IMR-90 (cell line): ENCODE results near the gene PLA2G2D. TPM values are rescaled to one million over a fixed set of nuclear protein-coding genes. Genes with fewer than 3 reads are reported as not detected.

ENCODE experiments used
- ATAC-seq: fragments of 200-7000 bp; cut with Tn5 transposase; 2 replicates; pipeline ENCODE4 v1.9.1; 2020; ENCODE audit warnings: low read depth, mild to moderate bottlenecking, moderate library complexity
- BruUV-seq: library from RNA; stranded (reverse); fragments of 400-500 nt; replicated peaks from 2 replicates; lab custom pipeline; 2021; lab: Mats Ljungman, UMichigan
- CTCF ChIA-PET: fragments of 300-600 bp; formaldehyde crosslinking; extraction: SDS; loops from one replicate; lab custom pipeline; 2021; ENCODE audit warnings: antibody characterized with exemption; lab: Yijun Ruan, JAX
- POLR2A ChIA-PET: fragments of 300-600 bp; sonication (Branson Sonifier 250); formaldehyde crosslinking; loops from one replicate; lab custom pipeline; 2022; ENCODE audit warnings: antibody characterized with exemption; ENCODE audit not compliant: unreplicated experiment; lab: Charles Lee
- DNase-seq: peaks from one replicate; pipeline ENCODE4 v3.0.0; 2013
- H2AFZ ChIP-seq: replicated peaks from 2 replicates; pipeline ENCODE3; 2013; ENCODE audit warnings: low read length, mild to moderate bottlenecking; ENCODE audit not compliant: poor library complexity
- H2AK5ac ChIP-seq: 2 replicates; pipeline ENCODE4 v1.6.1; 2013; ENCODE audit warnings: low read depth, low read length, inconsistent platforms
- H2AK9ac ChIP-seq: replicated peaks from 2 replicates; pipeline ENCODE3; 2013; ENCODE audit warnings: mild to moderate bottlenecking, low read depth, low read length, moderate library complexity; ENCODE audit not compliant: poor library complexity
- H2BK120ac ChIP-seq: 2 replicates; pipeline ENCODE4 v1.6.1; 2013; ENCODE audit warnings: low read depth, low read length, inconsistent platforms
- H2BK15ac ChIP-seq: 3 replicates; pipeline ENCODE4 v1.6.1; 2013; ENCODE audit warnings: low read depth, low read length, inconsistent platforms
- H2BK20ac ChIP-seq: 2 replicates; pipeline ENCODE4 v1.6.1; 2013; ENCODE audit warnings: low read depth, mild to moderate bottlenecking, inconsistent platforms, low read length, moderate library complexity
- H2BK5ac ChIP-seq: 2 replicates; pipeline ENCODE4 v1.6.1; 2013; ENCODE audit warnings: mild to moderate bottlenecking, low read depth, low read length, inconsistent platforms; ENCODE audit not compliant: poor library complexity, severe bottlenecking
- H3K14ac ChIP-seq: replicated peaks from 2 replicates; pipeline ENCODE4 v1.6.1; 2013; ENCODE audit warnings: low read depth, low read length, inconsistent platforms
- H3K18ac ChIP-seq: 2 replicates; pipeline ENCODE4 v1.6.1; 2013; ENCODE audit warnings: low read depth, low read length, control low read depth
- H3K23ac ChIP-seq: 2 replicates; pipeline ENCODE4 v1.6.1; 2013; ENCODE audit warnings: low read depth, low read length, inconsistent platforms
- H3K27ac ChIP-seq: 2 replicates; pipeline ENCODE4 v1.5.1; 2013; ENCODE audit warnings: mild to moderate bottlenecking, control low read depth, low read length; ENCODE audit not compliant: insufficient read depth
- H3K27me3 ChIP-seq: 2 replicates; pipeline ENCODE4 v1.6.1; 2013; ENCODE audit warnings: low read length; ENCODE audit not compliant: control insufficient read depth, insufficient read depth
- H3K36me3 ChIP-seq: 2 replicates; pipeline ENCODE4 v1.6.1; 2013; ENCODE audit warnings: low read length, mixed read lengths; ENCODE audit not compliant: control insufficient read depth, insufficient read depth
- H3K4ac ChIP-seq: 2 replicates; pipeline ENCODE4 v1.6.1; 2013; ENCODE audit warnings: low read depth, low read length, inconsistent platforms
- H3K4me1 ChIP-seq: 2 replicates; pipeline ENCODE4 v1.6.1; 2013; ENCODE audit warnings: low read length, mixed read lengths; ENCODE audit not compliant: control insufficient read depth, insufficient read depth
- H3K4me2 ChIP-seq: 2 replicates; pipeline ENCODE4 v1.6.1; 2013; ENCODE audit warnings: low read depth, mild to moderate bottlenecking, control low read depth, low read length, moderate library complexity
- H3K4me3 ChIP-seq: 2 replicates; pipeline ENCODE4 v1.5.1; 2013; ENCODE audit warnings: low read depth, mild to moderate bottlenecking, control low read depth, low read length, moderate library complexity; ENCODE audit not compliant: insufficient read depth
- H3K56ac ChIP-seq: 2 replicates; pipeline ENCODE4 v1.6.1; 2013; ENCODE audit warnings: low read length, inconsistent platforms; ENCODE audit not compliant: insufficient read depth; ENCODE audit errors: extremely low read depth
- H3K79me1 ChIP-seq, 2 experiments: 2 replicates each; pipeline ENCODE4 v1.6.1; 2013; ENCODE audit warnings: low read length in 2 of 2, inconsistent platforms in 1 of 2, low read depth in 1 of 2
- H3K9ac ChIP-seq: 2 replicates; pipeline ENCODE4 v1.6.1; 2013; ENCODE audit warnings: low read depth, low read length, control low read depth
- H3K9me1 ChIP-seq: 2 replicates; pipeline ENCODE4 v1.6.1; 2013; ENCODE audit warnings: low read length, inconsistent platforms; ENCODE audit not compliant: insufficient read depth
- H3K9me3 ChIP-seq: 2 replicates; pipeline ENCODE4 v1.6.1; 2013; ENCODE audit warnings: low read length; ENCODE audit not compliant: control insufficient read depth, insufficient read depth
- H4K20me1 ChIP-seq: 2 replicates; pipeline ENCODE4 v1.6.1; 2013; ENCODE audit warnings: low read length, inconsistent platforms; ENCODE audit not compliant: insufficient read depth
- H4K5ac ChIP-seq: 2 replicates; pipeline ENCODE4 v1.6.1; 2013; ENCODE audit warnings: mild to moderate bottlenecking, low read depth, low read length, control low read depth
- H4K8ac ChIP-seq, 2 experiments: 2 replicates each; pipeline ENCODE4 v1.6.1; 2013; ENCODE audit warnings: low read depth in 2 of 2, low read length in 2 of 2, control low read depth in 1 of 2, inconsistent platforms in 1 of 2
- H4K91ac ChIP-seq: 2 replicates; pipeline ENCODE4 v1.6.1; 2013; ENCODE audit warnings: low read depth, low read length, inconsistent platforms; ENCODE audit not compliant: insufficient read depth
- BHLHE40 ChIP-seq: fragments of 150-350 bp; IDR thresholded peaks from 2 replicates; pipeline ENCODE4 v1.6.1; 2016; ENCODE audit warnings: mild to moderate bottlenecking, low read depth, low read length
- CEBPB ChIP-seq: IDR thresholded peaks from 2 replicates; pipeline ENCODE4 v1.6.1; 2012; ENCODE audit warnings: low read depth, low read length, improper control_type of control experiment
- MAFK ChIP-seq: IDR thresholded peaks from 2 replicates; pipeline ENCODE4 v1.6.1; 2012; ENCODE audit warnings: low read depth, low read length, improper control_type of control experiment
- POLR2A ChIP-seq: IDR thresholded peaks from 2 replicates; pipeline ENCODE4 v1.6.1; 2012; ENCODE audit warnings: mild to moderate bottlenecking, low read depth, low read length
- RCOR1 ChIP-seq: IDR thresholded peaks from 2 replicates; pipeline ENCODE4 v1.6.1; 2012; ENCODE audit warnings: mild to moderate bottlenecking, low read length, improper control_type of control experiment; ENCODE audit not compliant: insufficient replicate concordance
- RFX5 ChIP-seq: IDR thresholded peaks from 2 replicates; pipeline ENCODE4 v1.8.0; 2012; ENCODE audit warnings: low read depth, mild to moderate bottlenecking, low read length, moderate library complexity
- SMC3 ChIP-seq: fragments of 150-350 bp; IDR thresholded peaks from 2 replicates; pipeline ENCODE4 v1.6.1; 2016; ENCODE audit warnings: low read depth, mild to moderate bottlenecking, antibody characterized with exemption, low read length, moderate library complexity
- WGBS, 2 experiments: methylation state at CpG; one replicate each; pipeline versions ENCODE4 v1.1.5 to v1.1.7; 2013; ENCODE audit warnings: missing lambda C conversion rate in 2 of 2; ENCODE audit not compliant: insufficient read length in 1 of 2; ENCODE audit errors: extremely low coverage in 2 of 2; 5-methylcytosine and 5-hydroxymethylcytosine counted together
- dilution Hi-C: fragments of 300-500 bp; cut with HindIII; formaldehyde crosslinking; loops from one replicate; pipeline ENCODE4 v1.14.3; 2018; ENCODE audit warnings: low sequenced_read_pairs; ENCODE audit not compliant: unreplicated experiment
- in situ Hi-C: fragments of 300-500 bp; cut with MboI; formaldehyde crosslinking; loops from 3 replicates; pipeline ENCODE4 v1.14.3; 2019; ENCODE audit warnings: low sequenced_read_pairs, inconsistent platforms, mixed read lengths
- intact Hi-C: fragments of 100-400 bp; cut with micrococcal nuclease; formaldehyde crosslinking; loops from 2 replicates; pipeline ENCODE4 v1.10.0; 2022
- polyA plus RNA-seq, 3 experiments: library from polyadenylated mRNA; depleted of rRNA; stranded (reverse); fragments of >200 nt; gene quantifications; 2 replicates each; pipeline ENCODE4 v1.2.3, GENCODE V29; 2012; ENCODE audit warnings: low replicate concordance in 1 of 3
- total RNA-seq: library from RNA; depleted of rRNA; stranded (reverse); fragments of >200 nt; gene quantifications from 2 replicates; pipeline ENCODE4 v1.2.3, GENCODE V29; 2012

Gene PLA2G2D
- total and polyA plus RNA-seq, 2 of the 4 experiments (the other 2 are of a cell fraction) = not detected

GRCh38 chr1:20072771-20073170 is 46.6 kb downstream of the PLA2G2D start:
- no peak overlapping the region for H4K91ac ChIP-seq
- 0 out of 2 replicates have a peak, but pooled peaks cover 2% of the 10 kb centered on the region for H3K4me1 ChIP-seq
- H2BK15ac ChIP-seq = no peak overlapping the region
- no peak overlapping the region for H3K27ac ChIP-seq
- H3K9me3 ChIP-seq = no peaks in the 10 kb centered on the region; the same call in 1 of the 2 replicates
- H2BK120ac ChIP-seq = no peak overlapping the region
- no peaks in the 10 kb centered on the region for H3K79me1 ChIP-seq
- no peak overlapping the region for H2AFZ ChIP-seq
- H4K20me1 ChIP-seq = no peaks in the 10 kb centered on the region
- CTCF ChIA-PET = interaction anchor here (0.6 kb wide), 1 partner anchor 42 kb away, joined by 3 read pairs; no protein-coding TSS in a partner anchor
- H3K23ac ChIP-seq = no peak overlapping the region
- H3K4me2 ChIP-seq = no peak overlapping the region
- WGBS, 2 experiments = no CpG with 5 or more reads among the region's 7 CpGs
- TF ChIP-seq MAFK (no peak), CEBPB (no peak), SMC3 (no peak), BHLHE40 (no peak), RFX5 (no peak), RCOR1 (no peak), POLR2A (no peak)
- H3K14ac ChIP-seq = no peak overlapping the region
- H3K56ac ChIP-seq = no peak overlapping the region
- H2AK5ac ChIP-seq = no peak overlapping the region
- POLR2A ChIA-PET = no interaction called here
- intact Hi-C loops (no loop called here), dilution Hi-C loops (no loop called here), in situ Hi-C loops (no loop called here)
- no peak overlapping the region for H3K9ac ChIP-seq
- no peak overlapping the region for H2AK9ac ChIP-seq
- peaks cover 6% of the 10 kb centered on the region for H3K27me3 ChIP-seq
- H2BK5ac ChIP-seq = no peak overlapping the region
- H3K36me3 ChIP-seq = no peaks in the 10 kb centered on the region
- no peak overlapping the region for H3K4ac ChIP-seq
- H4K8ac ChIP-seq = no peak overlapping the region
- H4K5ac ChIP-seq = no peak overlapping the region
- no TSS peak for BruUV-seq
- no peak overlapping the region for H3K4me3 ChIP-seq
- no peak for DNase-seq
- H3K9me1 ChIP-seq = no peaks in the 10 kb centered on the region
- no peak for ATAC-seq
- H2BK20ac ChIP-seq = no peak overlapping the region
- H3K18ac ChIP-seq = no peak overlapping the region
